AG09309 (cell line): ENCODE measurements around the gene MFSD6.
"Not testable (repeated sequence)": the region's sequence is repeated elsewhere in the genome, so short reads cannot be mapped to it uniquely, and the experiment has no call there.

Experiments used
- DNase-seq: peaks from one replicate; pipeline ENCODE4 v3.0.0-alpha.2; 2010; ENCODE audit warnings: low read depth
- H3K4me3 ChIP-seq: 2 replicates; pipeline ENCODE4 v1.5.1; 2011; ENCODE audit warnings: mild to moderate bottlenecking, low read depth, low read length, moderate library complexity; ENCODE audit not compliant: control insufficient read depth
- CTCF ChIP-seq: IDR thresholded peaks from 2 replicates; pipeline ENCODE4 v1.5.1; 2011; ENCODE audit warnings: mild to moderate bottlenecking, low read depth, low read length, inconsistent platforms; ENCODE audit not compliant: insufficient read depth, control insufficient read depth; ENCODE audit errors: missing control alignments

Gene MFSD6

GRCh38 chr2:190505696-190506095 is 97.5 kb downstream of the MFSD6 start:
- no peak for TF ChIP-seq CTCF

GRCh38 chr2:190506666-190507065 is 98.5 kb downstream of the MFSD6 start:
- no peak for TF ChIP-seq CTCF
- no peak overlapping the region for H3K4me3 ChIP-seq
- no peak for DNase-seq

More at GRCh38 chr2:190505696-190506095, 97.5 kb downstream of the MFSD6 start:
- DNase-seq = no peak
- no peak overlapping the region for H3K4me3 ChIP-seq

GRCh38 chr2:190507135-190507534 is 99.0 kb downstream of the MFSD6 start:
- no peak overlapping the region for H3K4me3 ChIP-seq
- DNase-seq = no peak
- TF ChIP-seq CTCF = no peak

- H3K4me3 ChIP-seq, DNase-seq: not testable (repeated sequence)
Observed at GRCh38 chr2:190509895-190510294, 101.7 kb downstream of the MFSD6 start.

GRCh38 chr2:190511104-190511503 is 102.9 kb downstream of the MFSD6 start:
- no peak for DNase-seq
- no peak overlapping the region for H3K4me3 ChIP-seq
- peak; percentile 49 for TF ChIP-seq CTCF

GRCh38 chr2:190512539-190513095 is 104.5 kb downstream of the MFSD6 start:
- TF ChIP-seq CTCF = no peak
- no peak for DNase-seq
- H3K4me3 ChIP-seq = no peak overlapping the region

GRCh38 chr2:190513877-190514276 is 105.7 kb downstream of the MFSD6 start:
- DNase-seq = no peak
- TF ChIP-seq CTCF = no peak
- H3K4me3 ChIP-seq = no peak overlapping the region
